GM12878 (cell line): ENCODE data around the gene USP9X. TPM values are rescaled to one million over a fixed set of nuclear protein-coding genes. Genes with fewer than 3 reads are reported as not detected.
A peak's percentile ranks its signal among the peaks of the same experiment; 100 is the strongest.

Experiments used
- ATAC-seq: fragments of 200-7000 bp; cut with Tn5 transposase; 3 replicates; pipeline ENCODE4 v1.9.1; 2020; ENCODE audit warnings: mild to moderate bottlenecking, moderate library complexity
- BruUV-seq: library from RNA; stranded (reverse); fragments of 400-500 nt; replicated peaks from 2 replicates; lab custom pipeline; 2021; lab: Mats Ljungman, UMichigan
- CTCF ChIA-PET: fragments of 300-600 bp; sonication (Branson Sonifier 250); formaldehyde crosslinking; extraction: SDS; loops from one replicate; lab custom pipeline; 2021; ENCODE audit warnings: inconsistent platforms; lab: Yijun Ruan, JAX
- POLR2A ChIA-PET: fragments of 350-600 bp; formaldehyde crosslinking; extraction: SDS; loops from one replicate; lab custom pipeline; 2021; ENCODE audit warnings: inconsistent platforms; lab: Charles Lee
- RAD21 ChIA-PET: fragments of 300-600 bp; sonication (Branson Sonifier 250); formaldehyde crosslinking; loops from one replicate; lab custom pipeline; 2023; ENCODE audit warnings: antibody characterized with exemption; ENCODE audit not compliant: unreplicated experiment; lab: Charles Lee
- SMC1A ChIA-PET: fragments of 300-600 bp; sonication (Branson Sonifier 250); formaldehyde crosslinking; loops from one replicate; lab custom pipeline; 2023; ENCODE audit not compliant: unreplicated experiment, uncharacterized antibody; lab: Charles Lee
- DNase-seq: peaks from one replicate; pipeline ENCODE4 v3.0.0-alpha.2; 2011; ENCODE audit warnings: low read depth, low spot score
- FAIRE-seq: peaks from 3 replicates; lab custom pipeline; 2011; peaks lifted over from hg19 to GRCh38; lab: Jason Lieb, UNC
- H2AFZ ChIP-seq: 2 replicates; pipeline ENCODE4 v1.6.0; 2011; ENCODE audit warnings: low read depth, low read length, control low read depth; ENCODE audit not compliant: control insufficient read depth
- H3K27ac ChIP-seq: 2 replicates; pipeline ENCODE4 v1.5.1; 2011; ENCODE audit warnings: control low read depth; ENCODE audit not compliant: control insufficient read depth, insufficient read depth
- H3K27me3 ChIP-seq, 2 experiments: replicated peaks in 1 of 2; 2 replicates each; pipeline versions ENCODE4 v1.6.0 to v1.6.1; 2011; ENCODE audit warnings: low read length in 1 of 2; ENCODE audit not compliant: control insufficient read depth in 2 of 2, insufficient read depth in 2 of 2
- H3K36me3 ChIP-seq, 2 experiments: 2 replicates each; pipeline ENCODE4 v1.5.1; 2011; ENCODE audit warnings: low read length in 1 of 2; ENCODE audit not compliant: control insufficient read depth in 2 of 2, insufficient read depth in 2 of 2
- H3K4me1 ChIP-seq: 2 replicates; pipeline ENCODE4 v1.6.1; 2011; ENCODE audit warnings: mild to moderate bottlenecking, low read length, moderate library complexity, mixed read lengths; ENCODE audit not compliant: control insufficient read depth, insufficient read depth
- H3K4me2 ChIP-seq: 2 replicates; pipeline ENCODE4 v1.6.0; 2011; ENCODE audit warnings: control low read depth; ENCODE audit not compliant: control insufficient read depth, insufficient read depth
- H3K4me3 ChIP-seq: fragments of 200-600 bp; sonication (generic); 2 replicates; pipeline ENCODE4 v1.5.1; 2016
- H3K79me2 ChIP-seq: 2 replicates; pipeline ENCODE4 v1.6.0; 2011; ENCODE audit warnings: low read length; ENCODE audit not compliant: control insufficient read depth, insufficient read depth
- H3K9ac ChIP-seq: 2 replicates; pipeline ENCODE4 v1.8.0; 2011; ENCODE audit warnings: low read length, control low read depth, mixed read lengths; ENCODE audit not compliant: control insufficient read depth, insufficient read depth
- H3K9me3 ChIP-seq: replicated peaks from 3 replicates; pipeline ENCODE4 v1.5.1; 2011; ENCODE audit warnings: mild to moderate bottlenecking, low read length; ENCODE audit not compliant: control insufficient read depth, insufficient read depth
- H4K20me1 ChIP-seq: 2 replicates; pipeline ENCODE4 v1.6.0; 2011; ENCODE audit not compliant: control insufficient read depth, insufficient read depth
- BHLHE40 ChIP-seq, 2 experiments: fragments of 450-650 bp in 1 of 2; IDR thresholded peaks; 2 replicates each; pipeline ENCODE4 v1.6.1; 2011 to 2017; ENCODE audit warnings: low read depth in 2 of 2, borderline replicate concordance in 1 of 2, improper control_type of control experiment in 1 of 2, low read length in 1 of 2, mild to moderate bottlenecking in 1 of 2
- BRCA1 ChIP-seq: IDR thresholded peaks from 2 replicates; pipeline ENCODE4 v1.6.1; 2011; ENCODE audit warnings: low read depth, low read length, improper control_type of control experiment
- CREM ChIP-seq: IDR thresholded peaks from 2 replicates; pipeline ENCODE4 v1.6.1; 2014; ENCODE audit warnings: antibody characterized with exemption, low read depth
- CUX1 ChIP-seq: IDR thresholded peaks from 2 replicates; pipeline ENCODE4 v1.6.1; 2012; ENCODE audit warnings: improper control_type of control experiment, low read depth, low read length; ENCODE audit not compliant: insufficient replicate concordance
- FOXM1 ChIP-seq: IDR thresholded peaks from 2 replicates; pipeline ENCODE4 v1.6.1; 2012; ENCODE audit warnings: low read depth, mild to moderate bottlenecking, inconsistent platforms, low read length, moderate library complexity
- HDAC6 ChIP-seq: fragments of 200-600 bp; sonication (generic); IDR thresholded peaks from one replicate; pipeline ENCODE4 v1.8.0; 2017; ENCODE audit warnings: antibody characterized with exemption; ENCODE audit not compliant: unreplicated experiment
- LARP7 ChIP-seq: fragments of 450-650 bp; IDR thresholded peaks from 2 replicates; pipeline ENCODE4 v1.6.1; 2017; ENCODE audit warnings: mild to moderate bottlenecking
- MEF2B ChIP-seq: fragments of 450-650 bp; IDR thresholded peaks from 2 replicates; pipeline ENCODE4 v1.6.1; 2018; ENCODE audit warnings: mild to moderate bottlenecking, moderate library complexity; ENCODE audit not compliant: partially characterized antibody, poor library complexity, severe bottlenecking
- NFYB ChIP-seq: IDR thresholded peaks from 2 replicates; pipeline ENCODE4 v1.6.1; 2011; ENCODE audit warnings: low read depth, mild to moderate bottlenecking, low read length, improper control_type of control experiment, moderate library complexity; ENCODE audit not compliant: insufficient read depth
- POLR2AphosphoS2 ChIP-seq: IDR thresholded peaks from 2 replicates; pipeline ENCODE4 v1.6.1; 2011; ENCODE audit warnings: low read depth, mild to moderate bottlenecking, low read length, improper control_type of control experiment, moderate library complexity
- POU2F2 ChIP-seq: IDR thresholded peaks from 3 replicates; pipeline ENCODE4 v1.6.1; 2011; ENCODE audit warnings: low read depth, mild to moderate bottlenecking, low read length, borderline replicate concordance
- SPI1 ChIP-seq: IDR thresholded peaks from 2 replicates; pipeline ENCODE4 v1.6.1; 2011; ENCODE audit warnings: low read depth, mild to moderate bottlenecking, low read length, moderate library complexity, borderline replicate concordance; ENCODE audit not compliant: insufficient read depth
- TBL1XR1 ChIP-seq: IDR thresholded peaks from 2 replicates; pipeline ENCODE4 v1.6.1; 2012; ENCODE audit warnings: low read depth, low read length, improper control_type of control experiment
- TCF12 ChIP-seq: IDR thresholded peaks from 2 replicates; pipeline ENCODE4 v1.6.1; 2011; ENCODE audit warnings: low read depth, mild to moderate bottlenecking, low read length
- USF1 ChIP-seq: IDR thresholded peaks from 2 replicates; pipeline ENCODE4 v1.6.1; 2011; ENCODE audit warnings: borderline replicate concordance, low read depth, mild to moderate bottlenecking, moderate library complexity, mixed read lengths, low read length; ENCODE audit not compliant: insufficient read depth; ENCODE audit errors: extremely low read length
- ZNF274 ChIP-seq: IDR thresholded peaks from one replicate; pipeline ENCODE4 v1.8.0; 2011; ENCODE audit not compliant: insufficient read length, insufficient read depth
- ZSCAN29 ChIP-seq: fragments of 450-650 bp; IDR thresholded peaks from 2 replicates; pipeline ENCODE4 v1.6.1; 2017; ENCODE audit warnings: mild to moderate bottlenecking, moderate library complexity
- WGBS: methylation state at CpG from one replicate; pipeline ENCODE4 v1.1.6; 2016; ENCODE audit warnings: low lambda C conversion rate; ENCODE audit not compliant: insufficient replicate concordance, insufficient coverage; ENCODE audit errors: missing lambda C conversion rate; 5-methylcytosine and 5-hydroxymethylcytosine counted together
- in situ Hi-C: fragments of 300-500 bp; cut with MboI; formaldehyde crosslinking; loops from 9 replicates; pipeline ENCODE4 v1.14.3; 2018; ENCODE audit warnings: mixed read lengths
- intact Hi-C: fragments of 100-400 bp; cut with micrococcal nuclease; formaldehyde crosslinking; loops from one replicate; pipeline ENCODE4 v1.14.2; 2022; ENCODE audit not compliant: unreplicated experiment
- polyA plus RNA-seq, 11 experiments: library from polyadenylated mRNA; depleted of rRNA in 4 of 11; unstranded in 6 of 11; stranded (reverse) in 5 of 11; fragments of >200 nt; fragmentation: Nextera tagmentation in 4 of 11; fragmentation: Illumina TruSeq in 1 of 11; extraction: Ambion mirVana in 4 of 11; extraction: Trizol in 1 of 11; gene quantifications; 1 replicate in 1 of 11; 2 replicates in 10 of 11; pipeline versions ENCODE4 v1.2.1 to v1.2.3, GENCODE V29; 2011 to 2016; ENCODE audit warnings: inconsistent platforms in 2 of 11, missing spikeins in 2 of 11, low read depth in 1 of 11
- total RNA-seq, 4 experiments: library from RNA; depleted of rRNA in 3 of 4; stranded (reverse); fragments of >200 nt in 3 of 4; fragmentation: Illumina TruSeq in 1 of 4; extraction: Trizol in 1 of 4; gene quantifications; 2 replicates each; pipeline versions ENCODE4 v1.2.1 to v1.2.3, GENCODE V29; 2013 to 2021

USP9X gene
- total and polyA plus RNA-seq, 10 of the 15 experiments (the other 5 are each of a cell fraction or from before 2014, with no cell fraction given), result 9.3 to 61.6 (median 31.7) TPM

GRCh38 chrX:41180194-41180908 is 95.1 kb downstream of the USP9X start:
- peak; percentile 98 for FAIRE-seq
- TF ChIP-seq ZSCAN29 (no peak), CREM (no peak), POU2F2 (peak; percentile 33; the same call in 1 of the 3 replicates), CUX1 (no peak), BHLHE40 (IDR thresholded peaks at IDR 0.05; ENCODE audit: borderline replicate concordance in 1 of 2, low read depth in 2 of 2, low read length in 1 of 2) (no peak), MEF2B (no peak), BRCA1 (no peak), TCF12 (no peak), SPI1 (peak; percentile 55; the same call in 1 of the 2 replicates), POLR2AphosphoS2 (no peak), USF1 (no peak), LARP7 (no peak), ZNF274 (no peak), HDAC6 (no peak), NFYB (no peak), FOXM1 (no peak), TBL1XR1 (no peak)

More at GRCh38 chrX:41180194-41180908, 95.1 kb downstream of the USP9X start:
- ATAC-seq (peak; percentile 83), DNase-seq (peak; percentile 59)
- Histone ChIP-seq H2AFZ (no peak overlapping the region), H3K27ac (peak overlapping the region; percentile 45), H3K79me2 (no peaks in the 10 kb centered on the region; the same call in 1 of the 2 replicates), H3K9ac (no peak overlapping the region), H3K4me2 (peak overlapping the region; percentile 9; the same call in 1 of the 2 replicates), H3K4me1 (peaks cover 18% of the 10 kb centered on the region), H3K9me3 (no peaks in the 10 kb centered on the region), H3K36me3 (peaks cover 0 to 4% of the 10 kb centered on the region in 2 experiments; a peak in 2 of 4 replicates), H3K4me3 (0 out of 2 replicates have a peak overlapping the region, but pooled peaks have one; percentile 8), H3K27me3 (no peaks in the 10 kb centered on the region), H4K20me1 (no peaks in the 10 kb centered on the region)
- ChIA-PET RAD21 (interaction anchor here (0.6 to 10.5 kb wide), 34 partner anchors 8 to 636 kb away, joined by 3 to 116 read pairs (median 5); partner anchors contain the start of genes CXorf38 and DDX3X), SMC1A (interaction anchor here (0.5 to 11.4 kb wide), 49 partner anchors 8 to 753 kb away, joined by 3 to 163 read pairs (median 6); partner anchors contain the start of genes CXorf38 and USP9X), POLR2A (interaction anchor here (0.5 to 1.8 kb wide), 14 partner anchors 38 to 454 kb away, joined by 3 to 8 read pairs (median 4); no protein-coding TSS in a partner anchor), CTCF (interaction anchor here (0.6 to 9.8 kb wide), 57 partner anchors 8 to 1760 kb away, joined by 3 to 227 read pairs (median 6); no protein-coding TSS in a partner anchor)
- WGBS, result 12% methylated on average over 5 of the region's 5 CpGs
- no TSS peak for BruUV-seq
- intact Hi-C loops, result loop anchor here (1.0 to 5.0 kb wide), 3 partner anchors 57 to 152 kb away; partner anchors contain the start of gene DDX3X
- in situ Hi-C loops, result loop anchor here (5.0 kb wide), 1 partner anchor 72 kb away; no protein-coding TSS in a partner anchor
